HepG2 (cell line): ENCODE measurements around the gene ACTN2.

ENCODE experiments used
- BHLHE40 ChIP-seq: IDR thresholded peaks from 2 replicates; pipeline ENCODE4 v1.6.1; 2011; ENCODE audit warnings: low read length, improper control_type of control experiment
- NFRKB ChIP-seq: fragments of 450-650 bp; IDR thresholded peaks from 2 replicates; pipeline ENCODE4 v1.6.1; 2017
- NR3C1 ChIP-seq: sonication (generic); formaldehyde crosslinking; IDR thresholded peaks from 2 replicates; pipeline ENCODE4 v1.4.0; 2020; ENCODE audit warnings: missing genetic modification reagents
- RBM22 ChIP-seq: fragments of 200-400 bp; formaldehyde crosslinking; optimal IDR thresholded peaks from 2 replicates; pipeline ENCODE3; 2017; ENCODE audit warnings: mild to moderate bottlenecking, low read length, moderate library complexity
- TARDBP ChIP-seq: sonication (generic); formaldehyde crosslinking; IDR thresholded peaks from 2 replicates; pipeline ENCODE4 v1.8.0; 2022; ENCODE audit warnings: mild to moderate bottlenecking, missing genetic modification reagents
- ZZZ3 ChIP-seq: sonication (generic); formaldehyde crosslinking; IDR thresholded peaks from 2 replicates; pipeline ENCODE4 v1.4.0; 2020; ENCODE audit warnings: missing genetic modification reagents, mild to moderate bottlenecking, borderline replicate concordance
- TF ChIP-seq, protein P1 (sequence below): sonication (generic); formaldehyde crosslinking; IDR thresholded peaks from 2 replicates; pipeline ENCODE4 v1.8.1; 2023; ENCODE audit warnings: missing genetic modification reagents, inconsistent platforms, borderline replicate concordance
- TF ChIP-seq, protein P2 (sequence below): sonication (generic); formaldehyde crosslinking; IDR thresholded peaks from 2 replicates; pipeline ENCODE4 v1.5.0; 2020; ENCODE audit warnings: mild to moderate bottlenecking, missing genetic modification reagents, moderate library complexity
- TF ChIP-seq, protein P3 (sequence below): sonication (generic); formaldehyde crosslinking; IDR thresholded peaks from 2 replicates; pipeline ENCODE4 v1.5.0; 2020; ENCODE audit warnings: mild to moderate bottlenecking, missing genetic modification reagents, borderline replicate concordance

DNA sequence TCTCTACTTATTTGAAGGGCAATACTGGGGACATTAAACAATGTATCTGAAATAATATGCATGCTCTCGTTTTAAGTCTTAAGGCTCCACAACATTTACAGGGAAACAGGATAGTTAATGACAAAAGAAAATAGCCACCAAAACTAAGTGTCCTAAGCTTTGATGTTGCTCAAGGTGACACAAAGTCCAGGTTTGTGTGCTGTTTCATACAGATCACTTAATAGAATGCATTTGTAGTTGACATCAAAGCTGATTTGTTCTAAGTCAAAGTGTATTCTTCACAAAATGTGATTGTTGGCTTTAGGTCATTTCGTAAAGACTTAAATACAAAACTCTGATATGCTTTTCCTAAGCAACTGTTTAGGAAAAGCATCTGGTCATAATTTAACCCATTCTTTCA, 71.3 kb downstream of the ACTN2 start:
- TF ChIP-seq NFRKB (no peak), ZZZ3 (CRISPR knock-in tag) (no peak), RBM22 (no peak), NR3C1 (CRISPR knock-in tag) (no peak), BHLHE40 (no peak), TARDBP (no peak)
- TF ChIP-seq, protein P1, sequence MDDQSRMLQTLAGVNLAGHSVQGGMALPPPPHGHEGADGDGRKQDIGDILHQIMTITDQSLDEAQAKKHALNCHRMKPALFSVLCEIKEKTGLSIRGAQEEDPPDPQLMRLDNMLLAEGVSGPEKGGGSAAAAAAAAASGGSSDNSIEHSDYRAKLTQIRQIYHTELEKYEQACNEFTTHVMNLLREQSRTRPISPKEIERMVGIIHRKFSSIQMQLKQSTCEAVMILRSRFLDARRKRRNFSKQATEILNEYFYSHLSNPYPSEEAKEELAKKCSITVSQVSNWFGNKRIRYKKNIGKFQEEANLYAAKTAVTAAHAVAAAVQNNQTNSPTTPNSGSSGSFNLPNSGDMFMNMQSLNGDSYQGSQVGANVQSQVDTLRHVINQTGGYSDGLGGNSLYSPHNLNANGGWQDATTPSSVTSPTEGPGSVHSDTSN (CRISPR knock-in tag) = no peak
- TF ChIP-seq, protein P2, sequence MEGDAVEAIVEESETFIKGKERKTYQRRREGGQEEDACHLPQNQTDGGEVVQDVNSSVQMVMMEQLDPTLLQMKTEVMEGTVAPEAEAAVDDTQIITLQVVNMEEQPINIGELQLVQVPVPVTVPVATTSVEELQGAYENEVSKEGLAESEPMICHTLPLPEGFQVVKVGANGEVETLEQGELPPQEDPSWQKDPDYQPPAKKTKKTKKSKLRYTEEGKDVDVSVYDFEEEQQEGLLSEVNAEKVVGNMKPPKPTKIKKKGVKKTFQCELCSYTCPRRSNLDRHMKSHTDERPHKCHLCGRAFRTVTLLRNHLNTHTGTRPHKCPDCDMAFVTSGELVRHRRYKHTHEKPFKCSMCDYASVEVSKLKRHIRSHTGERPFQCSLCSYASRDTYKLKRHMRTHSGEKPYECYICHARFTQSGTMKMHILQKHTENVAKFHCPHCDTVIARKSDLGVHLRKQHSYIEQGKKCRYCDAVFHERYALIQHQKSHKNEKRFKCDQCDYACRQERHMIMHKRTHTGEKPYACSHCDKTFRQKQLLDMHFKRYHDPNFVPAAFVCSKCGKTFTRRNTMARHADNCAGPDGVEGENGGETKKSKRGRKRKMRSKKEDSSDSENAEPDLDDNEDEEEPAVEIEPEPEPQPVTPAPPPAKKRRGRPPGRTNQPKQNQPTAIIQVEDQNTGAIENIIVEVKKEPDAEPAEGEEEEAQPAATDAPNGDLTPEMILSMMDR = no peak
- TF ChIP-seq, protein P3, sequence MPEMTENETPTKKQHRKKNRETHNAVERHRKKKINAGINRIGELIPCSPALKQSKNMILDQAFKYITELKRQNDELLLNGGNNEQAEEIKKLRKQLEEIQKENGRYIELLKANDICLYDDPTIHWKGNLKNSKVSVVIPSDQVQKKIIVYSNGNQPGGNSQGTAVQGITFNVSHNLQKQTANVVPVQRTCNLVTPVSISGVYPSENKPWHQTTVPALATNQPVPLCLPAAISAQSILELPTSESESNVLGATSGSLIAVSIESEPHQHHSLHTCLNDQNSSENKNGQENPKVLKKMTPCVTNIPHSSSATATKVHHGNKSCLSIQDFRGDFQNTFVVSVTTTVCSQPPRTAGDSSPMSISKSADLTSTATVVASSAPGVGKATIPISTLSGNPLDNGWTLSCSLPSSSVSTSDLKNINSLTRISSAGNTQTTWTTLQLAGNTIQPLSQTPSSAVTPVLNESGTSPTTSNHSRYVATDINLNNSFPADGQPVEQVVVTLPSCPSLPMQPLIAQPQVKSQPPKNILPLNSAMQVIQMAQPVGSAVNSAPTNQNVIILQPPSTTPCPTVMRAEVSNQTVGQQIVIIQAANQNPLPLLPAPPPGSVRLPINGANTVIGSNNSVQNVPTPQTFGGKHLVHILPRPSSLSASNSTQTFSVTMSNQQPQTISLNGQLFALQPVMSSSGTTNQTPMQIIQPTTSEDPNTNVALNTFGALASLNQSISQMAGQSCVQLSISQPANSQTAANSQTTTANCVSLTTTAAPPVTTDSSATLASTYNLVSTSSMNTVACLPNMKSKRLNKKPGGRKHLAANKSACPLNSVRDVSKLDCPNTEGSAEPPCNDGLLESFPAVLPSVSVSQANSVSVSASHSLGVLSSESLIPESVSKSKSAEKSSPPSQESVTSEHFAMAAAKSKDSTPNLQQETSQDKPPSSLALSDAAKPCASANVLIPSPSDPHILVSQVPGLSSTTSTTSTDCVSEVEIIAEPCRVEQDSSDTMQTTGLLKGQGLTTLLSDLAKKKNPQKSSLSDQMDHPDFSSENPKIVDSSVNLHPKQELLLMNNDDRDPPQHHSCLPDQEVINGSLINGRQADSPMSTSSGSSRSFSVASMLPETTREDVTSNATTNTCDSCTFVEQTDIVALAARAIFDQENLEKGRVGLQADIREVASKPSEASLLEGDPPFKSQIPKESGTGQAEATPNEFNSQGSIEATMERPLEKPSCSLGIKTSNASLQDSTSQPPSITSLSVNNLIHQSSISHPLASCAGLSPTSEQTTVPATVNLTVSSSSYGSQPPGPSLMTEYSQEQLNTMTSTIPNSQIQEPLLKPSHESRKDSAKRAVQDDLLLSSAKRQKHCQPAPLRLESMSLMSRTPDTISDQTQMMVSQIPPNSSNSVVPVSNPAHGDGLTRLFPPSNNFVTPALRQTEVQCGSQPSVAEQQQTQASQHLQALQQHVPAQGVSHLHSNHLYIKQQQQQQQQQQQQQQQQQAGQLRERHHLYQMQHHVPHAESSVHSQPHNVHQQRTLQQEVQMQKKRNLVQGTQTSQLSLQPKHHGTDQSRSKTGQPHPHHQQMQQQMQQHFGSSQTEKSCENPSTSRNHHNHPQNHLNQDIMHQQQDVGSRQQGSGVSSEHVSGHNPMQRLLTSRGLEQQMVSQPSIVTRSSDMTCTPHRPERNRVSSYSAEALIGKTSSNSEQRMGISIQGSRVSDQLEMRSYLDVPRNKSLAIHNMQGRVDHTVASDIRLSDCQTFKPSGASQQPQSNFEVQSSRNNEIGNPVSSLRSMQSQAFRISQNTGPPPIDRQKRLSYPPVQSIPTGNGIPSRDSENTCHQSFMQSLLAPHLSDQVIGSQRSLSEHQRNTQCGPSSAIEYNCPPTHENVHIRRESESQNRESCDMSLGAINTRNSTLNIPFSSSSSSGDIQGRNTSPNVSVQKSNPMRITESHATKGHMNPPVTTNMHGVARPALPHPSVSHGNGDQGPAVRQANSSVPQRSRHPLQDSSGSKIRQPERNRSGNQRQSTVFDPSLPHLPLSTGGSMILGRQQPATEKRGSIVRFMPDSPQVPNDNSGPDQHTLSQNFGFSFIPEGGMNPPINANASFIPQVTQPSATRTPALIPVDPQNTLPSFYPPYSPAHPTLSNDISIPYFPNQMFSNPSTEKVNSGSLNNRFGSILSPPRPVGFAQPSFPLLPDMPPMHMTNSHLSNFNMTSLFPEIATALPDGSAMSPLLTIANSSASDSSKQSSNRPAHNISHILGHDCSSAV (CRISPR knock-in tag) = no peak
